HEK293 (cell line): Measurements from ENCODE around the gene KLRC1.

ENCODE experiments used
- CTCF ChIA-PET: fragments of 350-600 bp; formaldehyde crosslinking; extraction: SDS; loops from one replicate; lab custom pipeline; 2021; ENCODE audit warnings: antibody characterized with exemption; lab: Yijun Ruan, JAX
- POLR2A ChIA-PET: fragments of 300-600 bp; formaldehyde crosslinking; extraction: SDS; loops from one replicate; lab custom pipeline; 2020; ENCODE audit warnings: antibody characterized with exemption, inconsistent platforms; lab: Yijun Ruan, JAX
- H3K27ac ChIP-seq: fragments of 200-500 bp; sonication (Bioruptor generic); 2 replicates; pipeline ENCODE4 v1.5.1; 2014; ENCODE audit warnings: low read depth, low read length, control low read depth, inconsistent platforms; ENCODE audit errors: extremely low read depth
- H3K36me3 ChIP-seq, 2 experiments: fragments of 200-500 bp in 1 of 2; sonication (Bioruptor generic) in 1 of 2; 1 replicate in 1 of 2; 2 replicates in 1 of 2; pipeline ENCODE4 v1.5.1; 2014 to 2017; ENCODE audit warnings: inconsistent platforms in 2 of 2, low read length in 2 of 2; ENCODE audit not compliant: control insufficient read depth in 2 of 2, insufficient read depth in 1 of 2
- H3K4me1 ChIP-seq: fragments of 200-500 bp; sonication (Bioruptor generic); 2 replicates; pipeline ENCODE4 v1.5.1; 2014; ENCODE audit warnings: mild to moderate bottlenecking, low read length, inconsistent platforms; ENCODE audit not compliant: control insufficient read depth, insufficient read depth
- H3K4me3 ChIP-seq: 2 replicates; pipeline ENCODE4 v1.5.1; 2011; ENCODE audit warnings: low read depth, mild to moderate bottlenecking, control low read depth, low read length, moderate library complexity
- H3K9me3 ChIP-seq: fragments of 200-500 bp; sonication (Bioruptor generic); 2 replicates; pipeline ENCODE4 v1.5.1; 2014; ENCODE audit warnings: low read depth, low read length, inconsistent platforms; ENCODE audit not compliant: control insufficient read depth, insufficient read depth
- GLI2 ChIP-seq: fragments of 450-650 bp; formaldehyde crosslinking; IDR thresholded peaks from 2 replicates; pipeline ENCODE4; 2017; ENCODE audit warnings: missing biosample characterization, missing genetic modification characterization, low read depth, borderline replicate concordance
- RBAK ChIP-seq: fragments of 450-650 bp; formaldehyde crosslinking; IDR thresholded peaks from 2 replicates; pipeline ENCODE4 v1.5.1; 2016; ENCODE audit warnings: missing biosample characterization, missing genetic modification characterization
- SALL2 ChIP-seq: fragments of 450-650 bp; formaldehyde crosslinking; IDR thresholded peaks from 2 replicates; pipeline ENCODE4 v1.5.0; 2017; ENCODE audit warnings: missing biosample characterization, mild to moderate bottlenecking, missing genetic modification characterization, borderline replicate concordance
- SCRT2 ChIP-seq: fragments of 450-650 bp; formaldehyde crosslinking; IDR thresholded peaks from 2 replicates; pipeline ENCODE4 v1.5.1; 2016; ENCODE audit warnings: missing biosample characterization, missing genetic modification characterization
- SP7 ChIP-seq: fragments of 450-650 bp; formaldehyde crosslinking; IDR thresholded peaks from 2 replicates; pipeline ENCODE4 v1.5.1; 2016; ENCODE audit warnings: missing biosample characterization, missing genetic modification characterization
- ZIC2 ChIP-seq: fragments of 450-650 bp; formaldehyde crosslinking; IDR thresholded peaks from 2 replicates; pipeline ENCODE4 v1.5.1; 2016; ENCODE audit warnings: missing biosample characterization, missing genetic modification characterization
- ZNF184 ChIP-seq: fragments of 450-650 bp; IDR thresholded peaks from 2 replicates; pipeline ENCODE4 v1.5.1; 2018; ENCODE audit warnings: missing biosample characterization, mild to moderate bottlenecking, missing genetic modification characterization
- ZNF214 ChIP-seq: fragments of 450-650 bp; formaldehyde crosslinking; IDR thresholded peaks from 2 replicates; pipeline ENCODE4 v1.5.1; 2017; ENCODE audit warnings: missing biosample characterization, mild to moderate bottlenecking, missing genetic modification characterization, borderline replicate concordance
- ZNF248 ChIP-seq: fragments of 450-650 bp; formaldehyde crosslinking; IDR thresholded peaks from 2 replicates; pipeline ENCODE4 v1.5.1; 2017; ENCODE audit warnings: missing biosample characterization, missing genetic modification characterization
- ZNF354C ChIP-seq: fragments of 450-650 bp; formaldehyde crosslinking; IDR thresholded peaks from 2 replicates; pipeline ENCODE4 v1.5.1; 2016; ENCODE audit warnings: missing biosample characterization, missing genetic modification characterization, low read depth, borderline replicate concordance
- ZNF501 ChIP-seq: fragments of 450-650 bp; formaldehyde crosslinking; IDR thresholded peaks from 2 replicates; pipeline ENCODE4 v1.5.1; 2016; ENCODE audit warnings: missing biosample characterization, missing genetic modification characterization
- ZNF529 ChIP-seq: fragments of 450-650 bp; formaldehyde crosslinking; IDR thresholded peaks from 2 replicates; pipeline ENCODE4 v1.5.1; 2017; ENCODE audit warnings: missing genetic modification characterization, missing biosample characterization; ENCODE audit not compliant: insufficient replicate concordance
- ZNF596 ChIP-seq: fragments of 450-650 bp; IDR thresholded peaks from 2 replicates; pipeline ENCODE4 v1.5.0; 2018; ENCODE audit warnings: missing biosample characterization, mild to moderate bottlenecking, missing genetic modification characterization, moderate library complexity
- ZNF626 ChIP-seq: fragments of 450-650 bp; sonication (Bioruptor Pico); formaldehyde crosslinking; IDR thresholded peaks from 2 replicates; pipeline ENCODE4 v1.5.1; 2018; ENCODE audit warnings: missing biosample characterization, missing genetic modification characterization, inconsistent platforms
- ZNF670 ChIP-seq: fragments of 450-650 bp; formaldehyde crosslinking; IDR thresholded peaks from 2 replicates; pipeline ENCODE4 v1.5.1; 2016; ENCODE audit warnings: missing biosample characterization, missing genetic modification characterization, low read depth
- ZSCAN23 ChIP-seq: fragments of 450-650 bp; formaldehyde crosslinking; IDR thresholded peaks from 2 replicates; pipeline ENCODE4 v1.5.1; 2016; ENCODE audit warnings: missing biosample characterization, missing genetic modification characterization
- TF ChIP-seq, protein P1 (sequence below): fragments of 450-650 bp; formaldehyde crosslinking; optimal IDR thresholded peaks from 2 replicates; pipeline ENCODE3; 2016; ENCODE audit warnings: missing biosample characterization, mild to moderate bottlenecking, missing genetic modification characterization
- TF ChIP-seq, protein P2 (sequence below): sonication (generic); formaldehyde crosslinking; IDR thresholded peaks from 2 replicates; pipeline ENCODE4 v1.8.1; 2022; ENCODE audit warnings: mild to moderate bottlenecking, moderate library complexity, missing genetic modification reagents
- TF ChIP-seq, protein P3 (sequence below): fragments of 450-650 bp; formaldehyde crosslinking; IDR thresholded peaks from 2 replicates; pipeline ENCODE4 v1.5.1; 2016; ENCODE audit warnings: missing biosample characterization, missing genetic modification characterization, borderline replicate concordance
- TF ChIP-seq, protein P4 (sequence below): fragments of 450-650 bp; formaldehyde crosslinking; IDR thresholded peaks from 2 replicates; pipeline ENCODE4 v1.5.1; 2016; ENCODE audit warnings: missing biosample characterization, missing genetic modification characterization

Gene KLRC1

DNA sequence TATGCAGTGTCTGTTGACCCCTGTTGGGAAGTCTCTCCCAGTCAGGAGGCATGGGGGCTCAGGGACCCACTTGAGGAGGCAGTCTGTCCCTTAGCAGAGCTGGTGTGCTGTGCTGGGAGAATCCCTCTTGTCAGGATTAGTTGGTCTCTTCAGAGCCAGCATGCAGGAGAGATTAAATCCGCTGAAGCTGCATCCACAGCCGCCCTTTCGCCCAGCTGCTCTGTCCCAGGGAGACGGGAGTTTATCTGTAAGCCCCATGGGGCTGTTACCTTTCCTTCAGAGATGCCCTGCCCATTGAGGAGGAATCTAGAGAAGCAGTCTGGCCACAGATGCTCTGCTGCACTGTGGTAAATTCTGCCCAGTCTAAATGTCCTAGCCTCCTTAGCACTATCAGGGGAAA, 13.1 kb upstream of the KLRC1 start:
- H3K36me3 ChIP-seq, result no peaks in the 10 kb centered on the region
- H3K27ac ChIP-seq, result no peak overlapping the region
- H3K4me1 ChIP-seq, result no peaks in the 10 kb centered on the region
- H3K4me3 ChIP-seq, result no peak overlapping the region
- no peaks in the 10 kb centered on the region for H3K9me3 ChIP-seq
- ChIA-PET CTCF (interaction anchor here (1.0 kb wide), 1 partner anchor 101 kb away, joined by 4 read pairs; no protein-coding TSS in a partner anchor), POLR2A (no interaction called here)
- TF ChIP-seq ZSCAN23 (tag by site-specific recombination) (no peak), ZNF184 (tag by site-specific recombination) (no peak), SALL2 (tag by site-specific recombination) (no peak), ZNF529 (no peak), ZNF626 (tag by site-specific recombination) (no peak), SP7 (tag by site-specific recombination) (no peak), RBAK (tag by site-specific recombination) (no peak), ZNF670 (tag by site-specific recombination) (no peak), SCRT2 (no peak), ZNF248 (no peak), ZNF354C (no peak), ZIC2 (no peak), ZNF596 (tag by site-specific recombination) (no peak)
- TF ChIP-seq, protein P1, sequence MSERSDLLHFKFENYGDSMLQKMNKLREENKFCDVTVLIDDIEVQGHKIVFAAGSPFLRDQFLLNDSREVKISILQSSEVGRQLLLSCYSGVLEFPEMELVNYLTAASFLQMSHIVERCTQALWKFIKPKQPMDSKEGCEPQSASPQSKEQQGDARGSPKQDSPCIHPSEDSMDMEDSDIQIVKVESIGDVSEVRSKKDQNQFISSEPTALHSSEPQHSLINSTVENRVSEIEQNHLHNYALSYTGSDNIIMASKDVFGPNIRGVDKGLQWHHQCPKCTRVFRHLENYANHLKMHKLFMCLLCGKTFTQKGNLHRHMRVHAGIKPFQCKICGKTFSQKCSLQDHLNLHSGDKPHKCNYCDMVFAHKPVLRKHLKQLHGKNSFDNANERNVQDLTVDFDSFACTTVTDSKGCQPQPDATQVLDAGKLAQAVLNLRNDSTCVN (tag by site-specific recombination), result no peak

DNA sequence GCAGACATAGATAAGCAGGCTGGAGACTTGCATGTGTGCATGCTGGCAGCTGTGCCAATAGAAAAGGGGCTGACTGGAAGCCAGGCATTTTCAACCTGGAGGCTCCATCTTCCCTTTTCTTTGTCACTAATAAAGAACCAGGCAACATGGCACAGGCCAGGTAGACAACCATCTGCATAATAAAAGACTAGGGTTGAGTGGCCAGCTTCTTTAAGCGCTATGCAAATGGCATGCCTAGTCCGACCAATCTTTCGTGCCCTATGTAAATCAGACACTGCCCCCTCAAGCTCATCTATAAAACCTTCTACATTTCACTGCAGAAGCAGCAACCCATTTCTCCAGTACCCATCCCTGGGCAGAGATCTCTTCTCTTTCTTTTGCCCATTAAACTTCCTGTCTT, 4.6 kb upstream of the KLRC1 start:
- H3K36me3 ChIP-seq, result no peaks in the 10 kb centered on the region
- POLR2A ChIA-PET, result no interaction called here
- H3K4me3 ChIP-seq, result no peak overlapping the region
- no peaks in the 10 kb centered on the region for H3K4me1 ChIP-seq
- H3K27ac ChIP-seq, result no peak overlapping the region
- CTCF ChIA-PET, result no interaction called here
- TF ChIP-seq, protein P2, sequence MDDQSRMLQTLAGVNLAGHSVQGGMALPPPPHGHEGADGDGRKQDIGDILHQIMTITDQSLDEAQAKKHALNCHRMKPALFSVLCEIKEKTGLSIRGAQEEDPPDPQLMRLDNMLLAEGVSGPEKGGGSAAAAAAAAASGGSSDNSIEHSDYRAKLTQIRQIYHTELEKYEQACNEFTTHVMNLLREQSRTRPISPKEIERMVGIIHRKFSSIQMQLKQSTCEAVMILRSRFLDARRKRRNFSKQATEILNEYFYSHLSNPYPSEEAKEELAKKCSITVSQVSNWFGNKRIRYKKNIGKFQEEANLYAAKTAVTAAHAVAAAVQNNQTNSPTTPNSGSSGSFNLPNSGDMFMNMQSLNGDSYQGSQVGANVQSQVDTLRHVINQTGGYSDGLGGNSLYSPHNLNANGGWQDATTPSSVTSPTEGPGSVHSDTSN (CRISPR knock-in tag), result no peak
- no peak for TF ChIP-seq ZNF501 (tag by site-specific recombination)
- TF ChIP-seq, all 188 proteins: peak for 0
- no peaks in the 10 kb centered on the region for H3K9me3 ChIP-seq

DNA sequence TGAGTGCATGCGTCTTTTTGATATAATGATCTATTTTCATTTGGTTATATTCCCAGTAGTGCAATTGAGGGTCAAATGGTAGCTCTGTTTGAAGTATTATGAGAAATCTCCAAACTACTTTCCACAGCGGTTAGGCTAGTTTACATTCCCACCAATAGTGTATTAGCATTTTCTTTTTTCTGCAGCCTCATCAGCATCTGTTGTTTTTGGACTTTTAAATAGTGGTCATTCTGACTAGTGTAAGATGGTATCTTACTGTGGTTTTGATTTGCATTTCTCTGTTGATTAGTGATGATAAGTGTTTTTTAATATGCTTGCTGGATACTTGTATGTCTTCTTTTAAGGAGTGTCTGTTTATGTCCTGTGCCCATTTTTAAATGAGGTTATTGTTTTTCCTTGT, 3.7 kb upstream of the KLRC1 start:
- Histone ChIP-seq H3K4me3 (no peak overlapping the region), H3K9me3 (no peaks in the 10 kb centered on the region), H3K27ac (no peak overlapping the region), H3K36me3 (no peaks in the 10 kb centered on the region), H3K4me1 (no peaks in the 10 kb centered on the region)
- TF ChIP-seq ZNF214 (tag by site-specific recombination) (no peak), GLI2 (no peak)
- TF ChIP-seq, protein P3, sequence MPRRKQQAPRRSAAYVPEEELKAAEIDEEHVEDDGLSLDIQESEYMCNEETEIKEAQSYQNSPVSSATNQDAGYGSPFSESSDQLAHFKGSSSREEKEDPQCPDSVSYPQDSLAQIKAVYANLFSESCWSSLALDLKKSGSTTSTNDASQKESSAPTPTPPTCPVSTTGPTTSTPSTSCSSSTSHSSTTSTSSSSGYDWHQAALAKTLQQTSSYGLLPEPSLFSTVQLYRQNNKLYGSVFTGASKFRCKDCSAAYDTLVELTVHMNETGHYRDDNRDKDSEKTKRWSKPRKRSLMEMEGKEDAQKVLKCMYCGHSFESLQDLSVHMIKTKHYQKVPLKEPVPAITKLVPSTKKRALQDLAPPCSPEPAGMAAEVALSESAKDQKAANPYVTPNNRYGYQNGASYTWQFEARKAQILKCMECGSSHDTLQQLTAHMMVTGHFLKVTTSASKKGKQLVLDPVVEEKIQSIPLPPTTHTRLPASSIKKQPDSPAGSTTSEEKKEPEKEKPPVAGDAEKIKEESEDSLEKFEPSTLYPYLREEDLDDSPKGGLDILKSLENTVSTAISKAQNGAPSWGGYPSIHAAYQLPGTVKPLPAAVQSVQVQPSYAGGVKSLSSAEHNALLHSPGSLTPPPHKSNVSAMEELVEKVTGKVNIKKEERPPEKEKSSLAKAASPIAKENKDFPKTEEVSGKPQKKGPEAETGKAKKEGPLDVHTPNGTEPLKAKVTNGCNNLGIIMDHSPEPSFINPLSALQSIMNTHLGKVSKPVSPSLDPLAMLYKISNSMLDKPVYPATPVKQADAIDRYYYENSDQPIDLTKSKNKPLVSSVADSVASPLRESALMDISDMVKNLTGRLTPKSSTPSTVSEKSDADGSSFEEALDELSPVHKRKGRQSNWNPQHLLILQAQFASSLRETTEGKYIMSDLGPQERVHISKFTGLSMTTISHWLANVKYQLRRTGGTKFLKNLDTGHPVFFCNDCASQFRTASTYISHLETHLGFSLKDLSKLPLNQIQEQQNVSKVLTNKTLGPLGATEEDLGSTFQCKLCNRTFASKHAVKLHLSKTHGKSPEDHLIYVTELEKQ (tag by site-specific recombination), result no peak
- TF ChIP-seq, protein P4, sequence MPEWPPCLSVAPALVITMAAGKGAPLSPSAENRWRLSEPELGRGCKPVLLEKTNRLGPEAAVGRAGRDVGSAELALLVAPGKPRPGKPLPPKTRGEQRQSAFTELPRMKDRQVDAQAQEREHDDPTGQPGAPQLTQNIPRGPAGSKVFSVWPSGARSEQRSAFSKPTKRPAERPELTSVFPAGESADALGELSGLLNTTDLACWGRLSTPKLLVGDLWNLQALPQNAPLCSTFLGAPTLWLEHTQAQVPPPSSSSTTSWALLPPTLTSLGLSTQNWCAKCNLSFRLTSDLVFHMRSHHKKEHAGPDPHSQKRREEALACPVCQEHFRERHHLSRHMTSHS, result no peak
- ChIA-PET POLR2A (no interaction called here), CTCF (no interaction called here)
